Endothelial cell (in vitro differentiated cells): Measurements from ENCODE around the gene PPP6R2. TPM values are rescaled to one million over a fixed set of nuclear protein-coding genes. Genes with fewer than 3 reads are reported as not detected.

Experiments
- DNase-seq: peaks from one replicate; pipeline ENCODE4 v3.0.0; 2021; ENCODE audit warnings: low spot score
- H3K27ac Mint-ChIP-seq: one replicate; pipeline ENCODE4 v1.8.0; 2021; ENCODE audit warnings: mixed read lengths, inconsistent platforms; ENCODE audit not compliant: unreplicated experiment
- H3K27me3 Mint-ChIP-seq: one replicate; pipeline ENCODE4 v1.8.0; 2021; ENCODE audit warnings: mild to moderate bottlenecking, moderate library complexity, mixed read lengths, inconsistent platforms; ENCODE audit not compliant: unreplicated experiment
- H3K36me3 Mint-ChIP-seq: one replicate; pipeline ENCODE4 v1.8.0; 2021; ENCODE audit warnings: mild to moderate bottlenecking, low read depth, mixed read lengths, inconsistent platforms; ENCODE audit not compliant: unreplicated experiment
- H3K4me1 Mint-ChIP-seq: one replicate; pipeline ENCODE4 v1.8.0; 2021; ENCODE audit warnings: mild to moderate bottlenecking, mixed read lengths, inconsistent platforms; ENCODE audit not compliant: unreplicated experiment
- H3K4me3 Mint-ChIP-seq: one replicate; pipeline ENCODE4 v1.8.0; 2021; ENCODE audit warnings: mild to moderate bottlenecking, mixed read lengths, inconsistent platforms; ENCODE audit not compliant: unreplicated experiment
- H3K9me3 Mint-ChIP-seq: one replicate; pipeline ENCODE4 v1.8.0; 2021; ENCODE audit warnings: mixed read lengths, inconsistent platforms; ENCODE audit not compliant: unreplicated experiment
- total RNA-seq: library from RNA; stranded (reverse); fragmentation: NEBNext Ultra II Directional; extraction: Animal tissue kit (Norgen Biotek cat#: 25700); gene quantifications from one replicate; pipeline ENCODE4 v1.2.1, GENCODE V29; 2021; ENCODE audit not compliant: unreplicated experiment
- TF ChIP-seq, protein P1 (sequence below): fragments of 200-600 bp; sonication (generic); IDR thresholded peaks from one replicate; pipeline ENCODE4 v1.5.0; 2021; ENCODE audit warnings: antibody characterized with exemption; ENCODE audit not compliant: unreplicated experiment

PPP6R2 gene
- total RNA-seq, 1 donor from 2014 or later = 50.9 TPM

DNA sequence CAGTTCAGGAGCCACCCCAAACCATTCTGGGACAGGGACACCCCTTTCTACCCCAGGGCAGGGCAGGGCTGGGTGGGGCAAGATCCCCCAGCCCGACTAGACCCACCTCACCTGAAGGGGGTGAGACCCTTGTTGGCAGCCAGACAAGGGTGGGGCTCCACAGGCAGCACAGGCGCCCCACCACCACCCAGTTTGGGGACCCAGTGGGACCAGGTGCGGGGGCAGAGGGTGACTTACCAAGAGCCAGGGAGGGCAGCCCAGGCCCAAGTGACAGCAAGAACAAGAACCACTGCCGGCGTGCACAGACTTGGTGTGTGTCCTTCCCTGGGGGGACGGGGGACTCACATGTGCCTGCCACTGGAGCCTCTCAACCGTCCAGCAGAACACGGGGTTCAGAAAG, 140.4 kb downstream of the PPP6R2 start:
- Mint-ChIP-seq H3K36me3 (no peaks in the 10 kb centered on the region), H3K4me3 (no peak overlapping the region), H3K9me3 (no peaks in the 10 kb centered on the region), H3K4me1 (no peaks in the 10 kb centered on the region), H3K27me3 (peaks cover 24% of the 10 kb centered on the region), H3K27ac (no peak overlapping the region)
- DNase-seq = no peak
- TF ChIP-seq, protein P1, sequence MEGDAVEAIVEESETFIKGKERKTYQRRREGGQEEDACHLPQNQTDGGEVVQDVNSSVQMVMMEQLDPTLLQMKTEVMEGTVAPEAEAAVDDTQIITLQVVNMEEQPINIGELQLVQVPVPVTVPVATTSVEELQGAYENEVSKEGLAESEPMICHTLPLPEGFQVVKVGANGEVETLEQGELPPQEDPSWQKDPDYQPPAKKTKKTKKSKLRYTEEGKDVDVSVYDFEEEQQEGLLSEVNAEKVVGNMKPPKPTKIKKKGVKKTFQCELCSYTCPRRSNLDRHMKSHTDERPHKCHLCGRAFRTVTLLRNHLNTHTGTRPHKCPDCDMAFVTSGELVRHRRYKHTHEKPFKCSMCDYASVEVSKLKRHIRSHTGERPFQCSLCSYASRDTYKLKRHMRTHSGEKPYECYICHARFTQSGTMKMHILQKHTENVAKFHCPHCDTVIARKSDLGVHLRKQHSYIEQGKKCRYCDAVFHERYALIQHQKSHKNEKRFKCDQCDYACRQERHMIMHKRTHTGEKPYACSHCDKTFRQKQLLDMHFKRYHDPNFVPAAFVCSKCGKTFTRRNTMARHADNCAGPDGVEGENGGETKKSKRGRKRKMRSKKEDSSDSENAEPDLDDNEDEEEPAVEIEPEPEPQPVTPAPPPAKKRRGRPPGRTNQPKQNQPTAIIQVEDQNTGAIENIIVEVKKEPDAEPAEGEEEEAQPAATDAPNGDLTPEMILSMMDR = no peak

DNA sequence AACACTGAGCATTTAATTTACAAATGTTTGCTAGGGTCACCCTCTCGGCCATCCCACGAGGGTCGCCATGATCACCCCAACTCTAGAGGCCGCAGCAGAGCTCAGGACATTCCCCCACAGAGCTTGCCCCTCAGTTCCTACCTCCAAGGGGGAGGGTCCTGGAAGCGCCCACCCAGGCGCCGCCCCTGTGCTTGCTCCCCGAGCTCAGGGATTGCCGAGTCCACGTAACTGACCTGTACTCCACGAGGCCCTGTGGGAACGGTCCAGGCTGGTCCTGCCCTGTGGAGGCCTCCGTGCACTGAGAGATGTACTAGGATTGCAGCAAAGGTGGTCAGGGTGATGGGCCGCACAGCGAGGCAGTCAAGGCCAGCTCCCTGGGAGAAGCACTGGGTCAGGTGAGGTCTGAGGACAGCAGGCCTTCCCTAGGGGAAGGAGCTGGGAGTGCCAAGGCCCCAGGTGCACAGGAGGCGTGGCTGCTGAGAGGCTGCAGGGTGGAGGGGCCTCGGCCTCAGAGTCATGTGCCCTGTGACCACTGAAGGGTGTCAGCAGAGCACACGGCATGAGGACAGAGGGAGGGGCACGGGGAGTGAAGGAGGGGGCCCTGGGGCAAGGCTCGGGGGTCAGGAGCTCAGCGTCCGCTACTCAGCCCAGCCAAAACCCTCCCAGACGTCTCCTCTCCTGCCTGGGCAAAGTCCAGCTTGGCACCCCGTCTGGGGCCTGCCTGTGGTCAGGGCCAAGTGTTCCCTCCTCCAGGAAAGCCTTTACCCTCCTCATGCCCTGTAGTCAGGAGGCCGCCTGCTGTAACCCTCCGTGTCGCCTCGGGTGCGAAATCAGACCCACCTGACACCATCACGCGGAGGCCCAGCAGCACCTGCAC, 141.1 kb downstream of the PPP6R2 start:
- Mint-ChIP-seq H3K27me3 (peaks cover 20% of the 10 kb centered on the region), H3K36me3 (no peaks in the 10 kb centered on the region), H3K4me3 (no peak overlapping the region), H3K9me3 (no peaks in the 10 kb centered on the region), H3K27ac (no peak overlapping the region), H3K4me1 (no peaks in the 10 kb centered on the region)
- TF ChIP-seq, protein P1 = no peak
- no peak for DNase-seq

DNA sequence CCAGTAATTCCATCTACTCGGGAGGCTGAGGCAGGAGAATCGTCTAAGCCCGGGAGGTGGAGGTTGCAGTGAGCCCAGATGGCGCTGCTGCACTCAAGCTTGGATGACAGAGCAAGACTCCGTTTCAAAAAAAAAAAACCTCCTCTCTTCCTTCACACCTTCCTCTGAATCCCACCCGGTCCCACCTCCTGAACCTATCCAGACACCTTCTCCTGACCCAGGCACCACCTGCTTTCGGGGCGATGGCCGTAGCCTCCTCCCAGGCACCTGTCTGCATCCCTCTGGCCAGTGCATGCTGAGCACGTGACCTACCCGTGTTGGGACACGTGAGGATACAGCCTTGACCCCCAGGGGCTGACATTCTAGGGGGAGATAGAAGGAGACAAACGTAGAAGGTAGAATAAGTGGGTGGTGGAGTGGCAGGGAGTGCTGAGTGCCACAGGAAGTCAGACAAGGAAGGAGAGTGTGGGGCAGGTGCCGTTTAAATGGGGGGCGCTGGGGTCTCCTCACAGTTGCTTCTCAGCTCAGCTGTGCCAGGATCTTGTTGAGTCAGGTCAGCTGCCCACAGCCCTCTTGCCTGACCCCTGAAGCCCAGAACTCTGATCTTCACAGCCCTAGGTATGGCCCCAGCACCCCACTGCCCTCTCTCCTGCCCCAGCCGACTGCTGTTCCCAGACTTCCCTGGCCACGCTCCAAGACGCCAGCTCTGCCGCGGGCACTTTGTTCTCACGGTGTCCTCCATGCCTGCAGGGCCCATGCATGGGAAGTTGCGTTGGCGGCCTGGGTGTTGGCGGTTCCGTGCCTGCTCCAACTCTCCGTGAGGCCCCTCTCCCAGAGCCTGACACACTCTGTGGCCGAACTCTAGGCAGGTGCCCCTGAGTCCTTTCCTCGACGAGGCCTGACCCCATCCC, 142.3 kb downstream of the PPP6R2 start:
- Mint-ChIP-seq H3K36me3 (no peaks in the 10 kb centered on the region), H3K27me3 (peaks cover 10% of the 10 kb centered on the region), H3K4me3 (no peak overlapping the region), H3K27ac (no peak overlapping the region), H3K4me1 (no peaks in the 10 kb centered on the region), H3K9me3 (no peaks in the 10 kb centered on the region)
- TF ChIP-seq, protein P1 = no peak
- DNase-seq = no peak

DNA sequence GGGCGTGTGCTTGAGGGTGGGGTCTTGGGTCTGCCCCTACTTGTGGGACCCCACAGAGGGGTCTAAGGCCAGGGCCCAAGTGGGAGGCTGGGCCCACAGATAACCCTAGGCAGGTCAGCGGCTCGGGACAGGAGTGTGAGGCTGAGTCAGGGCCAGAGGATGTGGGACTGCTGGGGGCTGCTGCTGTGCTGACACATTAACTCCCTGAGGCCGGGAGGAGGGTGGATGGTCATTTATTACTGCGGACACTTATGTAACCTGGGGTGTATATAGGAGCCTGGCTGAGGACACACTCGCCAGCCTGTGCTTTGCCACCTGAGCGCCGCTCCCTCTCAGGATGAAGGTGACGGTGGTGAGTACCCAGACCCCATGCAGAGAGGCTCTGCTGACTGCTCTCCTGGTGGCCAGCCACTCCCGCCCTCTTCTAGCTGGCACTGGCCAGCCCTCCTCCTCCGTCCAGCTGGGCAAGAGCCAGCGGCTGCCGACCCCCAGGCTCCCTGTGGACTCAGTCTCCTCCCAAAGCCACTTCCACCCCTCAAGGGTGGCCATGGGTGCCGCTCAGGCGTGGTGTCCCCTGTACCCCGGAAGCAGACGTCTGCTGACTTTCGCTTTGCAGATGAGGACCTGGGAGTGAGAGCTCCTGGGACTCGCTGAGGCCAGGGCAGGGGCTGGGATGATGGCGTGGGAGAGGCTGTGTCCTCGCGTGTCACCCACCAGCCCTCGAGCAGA, 143.6 kb downstream of the PPP6R2 start, which contains the start of gene MIOX:
Gene MIOX, plus strand, starts transcription at position 299 of the 729 bp plus-strand sequence. Its CDS starts 39 bp downstream, at position 338.
- DNase-seq = no peak
- H3K27ac Mint-ChIP-seq = no peak within 1 kb of the TSS

More for the DNA sequence above, 143.6 kb downstream of the PPP6R2 start, which contains the start of gene MIOX:
- H3K27me3 Mint-ChIP-seq = peaks cover 9% of the 10 kb centered on the region
- H3K36me3 Mint-ChIP-seq = no peaks in the 10 kb centered on the region
- H3K4me3 Mint-ChIP-seq = no peak within 1 kb of the TSS
- no peaks in the 10 kb centered on the region for H3K9me3 Mint-ChIP-seq
- peaks cover 7% of the 10 kb centered on the region for H3K4me1 Mint-ChIP-seq
- TF ChIP-seq, protein P1 = no peak
